NCI-H69 (cell line): ENCODE data around the gene BRAT1.
"Not testable (repeated sequence)": the region's sequence is repeated elsewhere in the genome, so short reads cannot be mapped to it uniquely, and the experiment has no call there.

Experiments
- DNase-seq: peaks from one replicate; lab custom pipeline; 2025; lab: John Stamatoyannopoulos, UW

The BRAT1 gene

GRCh38 chr7:2535872-2536627 lies 19.3 kb downstream of the BRAT1 start:
- DNase-seq, result peak; percentile 60

DNA sequence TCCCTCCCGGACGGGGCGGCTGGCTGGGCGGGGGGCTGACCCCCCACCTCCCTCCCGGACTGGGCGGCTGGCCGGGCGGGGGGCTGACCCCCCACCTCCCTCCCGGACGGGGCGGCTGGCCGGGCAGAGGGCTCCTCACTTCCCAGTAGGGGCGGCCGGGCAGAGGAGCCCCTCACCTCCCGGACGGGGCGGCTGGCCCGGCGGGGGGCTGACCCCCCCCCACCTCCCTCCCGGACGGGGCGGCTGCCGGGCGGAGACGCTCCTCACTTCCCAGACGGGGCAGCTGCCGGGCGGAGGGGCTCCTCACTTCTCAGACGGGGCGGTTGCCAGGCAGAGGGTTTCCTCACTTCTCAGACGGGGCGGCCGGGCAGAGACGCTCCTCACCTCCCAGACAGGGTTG lies 21.1 kb downstream of the BRAT1 start:
- DNase-seq, result not testable (repeated sequence)

DNA sequence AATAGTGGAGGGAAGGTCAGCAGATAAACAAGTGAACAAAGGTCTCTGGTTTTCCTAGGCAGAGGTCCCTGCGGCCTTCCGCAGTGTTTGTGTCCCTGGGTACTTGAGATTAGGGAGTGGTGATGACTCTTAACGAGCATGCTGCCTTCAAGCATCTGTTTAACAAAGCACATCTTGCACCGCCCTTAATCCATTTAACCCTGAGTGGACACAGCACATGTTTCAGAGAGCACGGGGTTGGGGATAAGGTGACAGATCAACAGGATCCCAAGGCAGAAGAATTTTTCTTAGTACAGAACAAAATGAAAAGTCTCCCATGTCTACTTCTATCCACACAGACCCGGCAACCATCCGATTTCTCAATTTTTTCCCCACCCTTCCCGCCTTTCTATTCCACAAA lies 21.8 kb downstream of the BRAT1 start:
- DNase-seq, result not testable (repeated sequence)

DNA sequence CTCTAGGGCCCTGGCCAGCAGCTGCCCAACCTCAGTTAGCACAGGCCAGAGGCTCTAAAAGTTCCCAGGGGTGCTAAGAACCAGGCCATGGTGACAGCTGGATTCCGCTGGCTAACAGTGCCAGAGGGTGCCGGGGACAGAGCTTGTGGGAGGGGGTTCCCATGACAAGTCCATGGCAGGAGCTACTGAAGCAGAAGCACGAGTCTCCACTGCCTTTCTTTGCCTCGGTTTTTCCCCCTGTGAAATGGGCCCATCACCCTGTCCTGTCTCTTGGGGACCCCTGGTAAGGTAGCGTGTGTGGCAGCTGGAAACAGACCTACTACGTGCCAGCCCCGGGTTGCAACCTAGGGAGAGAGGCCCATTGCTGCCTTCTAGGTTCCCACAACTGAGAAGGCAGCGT lies 22.5 kb downstream of the BRAT1 start:
- DNase-seq, result not testable (repeated sequence)

- DNase-seq, result peak; percentile 15
These were observed 23.0 kb downstream of the BRAT1 start for GRCh38 chr7:2532199-2532772.

GRCh38 chr7:2531796-2532110 lies 23.6 kb downstream of the BRAT1 start:
- peak; percentile 40 for DNase-seq

GRCh38 chr7:2530994-2531795 lies 24.1 kb downstream of the BRAT1 start:
- DNase-seq, result peak; percentile 55

- peak; percentile 55 for DNase-seq
These were observed 25.0 kb downstream of the BRAT1 start for GRCh38 chr7:2530071-2530987.

GRCh38 chr7:2529161-2530070 lies 25.9 kb downstream of the BRAT1 start:
- DNase-seq, result peak; percentile 28

GRCh38 chr7:2528481-2529095 lies 26.7 kb downstream of the BRAT1 start:
- DNase-seq, result no peak

- peak; percentile 92 for DNase-seq
These were observed 27.5 kb downstream of the BRAT1 start for GRCh38 chr7:2527505-2528467.

DNA sequence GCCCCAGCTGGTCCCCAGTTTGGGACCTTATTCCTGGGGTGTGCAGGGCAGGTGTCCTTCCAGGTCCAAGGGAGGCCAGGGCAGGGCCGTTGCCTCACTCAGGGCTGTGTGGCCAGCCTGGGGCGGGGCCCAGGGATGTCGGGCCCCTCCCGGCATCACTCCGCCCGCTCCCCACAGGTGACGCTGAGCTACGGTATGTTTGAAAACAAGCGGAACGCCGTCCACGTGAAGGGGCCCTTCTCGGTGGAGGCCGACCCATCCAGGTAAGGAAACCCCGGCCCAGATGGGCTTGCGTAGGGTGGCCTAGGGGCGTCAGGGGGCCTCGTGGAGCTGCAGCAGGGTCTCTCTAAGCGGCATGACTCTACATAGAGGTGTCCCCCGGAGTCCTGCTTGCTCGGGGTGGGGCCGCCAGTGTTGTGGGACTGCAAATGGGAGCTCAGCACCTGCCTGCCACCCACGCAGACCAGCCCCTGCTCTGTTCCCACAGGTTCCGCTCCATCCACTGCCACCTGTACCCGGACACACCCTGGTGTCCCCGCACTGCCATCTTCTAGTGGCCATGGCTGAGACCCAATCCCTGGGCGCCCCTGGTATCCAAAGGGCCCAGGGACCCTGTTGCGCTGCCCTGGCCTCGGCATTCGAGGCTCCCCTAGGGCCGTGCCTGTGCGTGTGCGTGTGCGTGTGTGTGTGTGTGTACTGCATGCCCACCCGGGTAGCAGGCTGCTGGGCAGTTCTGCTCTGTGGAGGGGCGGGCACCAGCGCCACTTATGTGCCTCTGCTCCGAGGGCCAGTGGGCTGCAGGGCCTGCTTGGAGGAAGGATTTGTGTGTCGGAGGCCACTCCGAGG lies 28.4 kb downstream of the BRAT1 start:
- DNase-seq, result peak; percentile 51

- peak; percentile 90 for DNase-seq
These were observed 29.4 kb downstream of the BRAT1 start for GRCh38 chr7:2525658-2526630.

GRCh38 chr7:2524808-2525657 lies 30.3 kb downstream of the BRAT1 start:
- DNase-seq, result peak; percentile 74

GRCh38 chr7:2523941-2524807 lies 31.1 kb downstream of the BRAT1 start:
- DNase-seq, result peak; percentile 99
